GM21576 (cell line): ENCODE data around the gene ZMYND19.
"Not testable (repeated sequence)": the region's sequence is repeated elsewhere in the genome, so short reads cannot be mapped to it uniquely, and the experiment has no call there.

Experiments used
- ATAC-seq: cut with Tn5 transposase; IDR thresholded peaks from one replicate; pipeline ENCODE4 v1.9.1; 2021; ENCODE audit warnings: mild to moderate bottlenecking, moderate library complexity; ENCODE audit not compliant: unreplicated experiment

Gene ZMYND19

GRCh38 chr9:137564134-137564533 lies 26.2 kb downstream of the ZMYND19 start:
- no peak for ATAC-seq

DNA sequence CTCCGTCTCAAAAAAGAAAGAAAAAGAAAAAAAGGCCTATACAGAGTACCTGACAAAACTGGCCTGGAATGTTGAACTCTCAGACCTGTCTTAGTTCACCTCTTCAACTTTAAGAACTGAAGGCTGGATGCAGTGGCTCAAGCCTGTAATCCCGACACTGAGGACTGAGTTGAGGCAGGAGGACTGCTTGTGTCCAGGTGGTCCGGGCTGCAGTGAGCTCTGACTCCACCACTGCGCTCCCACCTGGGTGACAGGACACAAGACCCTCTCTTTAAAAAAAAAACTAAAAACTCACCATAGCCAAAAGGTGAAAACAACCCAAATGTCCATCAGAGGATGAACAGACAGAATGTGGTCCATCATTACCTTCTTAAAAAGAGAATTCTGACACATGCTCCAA lies 32.2 kb downstream of the ZMYND19 start:
- no peak for ATAC-seq

- ATAC-seq, result no peak
Observed at GRCh38 chr9:137556069-137556838, 34.1 kb downstream of the ZMYND19 start.

GRCh38 chr9:137555179-137555578 lies 35.1 kb downstream of the ZMYND19 start:
- no peak for ATAC-seq

GRCh38 chr9:137554349-137554748 lies 36.0 kb downstream of the ZMYND19 start:
- ATAC-seq, result no peak

- ATAC-seq, result not testable (repeated sequence)
Observed at GRCh38 chr9:137553654-137554053, 36.7 kb downstream of the ZMYND19 start.

DNA sequence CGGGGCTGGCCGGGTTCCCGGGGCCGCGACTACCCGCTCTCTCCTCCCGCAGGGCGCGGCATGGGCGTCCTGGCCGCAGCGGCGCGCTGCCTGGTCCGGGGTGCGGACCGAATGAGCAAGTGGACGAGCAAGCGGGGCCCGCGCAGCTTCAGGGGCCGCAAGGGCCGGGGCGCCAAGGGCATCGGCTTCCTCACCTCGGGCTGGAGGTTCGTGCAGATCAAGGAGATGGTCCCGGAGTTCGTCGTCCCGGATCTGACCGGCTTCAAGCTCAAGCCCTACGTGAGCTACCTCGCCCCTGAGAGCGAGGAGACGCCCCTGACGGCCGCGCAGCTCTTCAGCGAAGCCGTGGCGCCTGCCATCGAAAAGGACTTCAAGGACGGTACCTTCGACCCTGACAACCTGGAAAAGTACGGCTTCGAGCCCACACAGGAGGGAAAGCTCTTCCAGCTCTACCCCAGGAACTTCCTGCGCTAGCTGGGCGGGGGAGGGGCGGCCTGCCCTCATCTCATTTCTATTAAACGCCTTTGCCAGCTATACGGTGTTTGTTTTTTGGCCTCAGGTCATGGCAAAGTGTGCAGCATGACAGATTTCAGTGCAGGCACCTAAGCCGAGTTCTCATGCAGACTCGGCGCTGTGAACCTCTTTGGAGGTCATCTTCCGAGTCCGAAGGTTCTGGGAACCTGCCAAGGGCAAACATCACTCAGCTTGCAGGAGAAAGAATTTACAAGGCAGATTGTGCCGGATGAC lies 38.1 kb downstream of the ZMYND19 start:
- ATAC-seq, result peak; percentile 5

DNA sequence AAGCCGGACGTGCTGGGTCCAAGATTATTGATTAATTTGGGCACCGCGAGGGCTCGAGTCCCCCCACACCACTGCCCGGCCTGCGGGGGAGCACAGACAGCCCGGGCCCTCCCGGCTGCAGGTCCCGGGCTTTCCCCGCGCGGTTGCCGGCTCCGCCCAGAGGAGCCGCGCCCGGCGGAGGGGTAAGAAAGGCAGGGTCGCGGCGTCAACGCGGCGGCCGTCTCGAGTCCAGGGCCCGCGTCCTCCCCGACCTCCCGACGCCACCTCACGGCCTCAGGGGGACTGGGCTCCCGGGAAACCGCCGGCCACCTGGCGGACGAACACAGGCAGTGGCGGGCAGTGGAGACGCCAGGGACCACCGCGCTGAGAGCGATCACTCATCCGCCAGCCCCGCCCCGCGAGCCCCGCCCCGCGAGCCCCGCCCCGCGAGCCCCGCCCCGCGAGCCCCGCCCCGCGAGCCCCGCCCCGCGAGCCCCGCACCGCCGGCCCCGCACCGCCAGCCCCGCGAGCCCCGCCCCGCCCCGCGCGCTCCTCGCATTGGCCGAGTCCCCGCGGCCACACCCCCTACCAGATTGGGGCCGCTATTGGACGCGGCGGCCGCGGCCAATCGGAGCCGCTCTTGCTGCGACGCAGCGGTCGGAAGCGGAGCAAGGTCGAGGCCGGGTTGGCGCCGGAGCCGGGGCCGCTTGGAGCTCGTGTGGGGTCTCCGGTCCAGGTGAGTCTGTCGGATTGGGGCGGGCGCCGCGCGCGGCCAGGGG lies 38.9 kb downstream of the ZMYND19 start, which contains the start of gene MRPL41:
MRPL41 (plus strand) TSS at position 616 of the 758 bp plus-strand sequence. CDS start 203 bp downstream, outside the sequence.
- ATAC-seq, result peak; percentile 79

- ATAC-seq, result not testable (repeated sequence)
Observed at GRCh38 chr9:137550958-137551263, 39.4 kb downstream of the ZMYND19 start.

DNA sequence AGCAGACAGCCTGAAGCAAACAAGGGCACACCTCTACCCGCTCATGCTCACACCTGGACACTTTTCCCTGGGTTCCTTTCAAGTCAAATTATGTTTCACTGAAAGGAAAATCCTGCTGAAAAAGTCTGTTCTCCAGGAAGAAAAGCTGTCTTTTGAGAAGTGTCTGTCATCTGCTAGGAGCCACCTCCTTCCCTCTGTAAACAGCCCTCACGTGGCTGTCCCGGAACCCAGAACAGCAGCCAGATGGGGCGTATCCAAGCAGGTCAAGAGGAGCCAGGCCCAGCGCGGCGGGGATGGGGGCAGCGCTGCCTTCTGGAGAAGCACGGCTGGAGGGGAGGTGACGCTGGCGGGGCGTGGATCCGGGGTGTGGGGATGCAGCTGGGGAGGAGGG lies 40.1 kb downstream of the ZMYND19 start, which contains the start of gene PNPLA7:
PNPLA7 (minus strand) TSS at position 172 of the 391 bp plus-strand sequence. CDS start 205 bp downstream, outside the sequence.
- ATAC-seq, result no peak

DNA sequence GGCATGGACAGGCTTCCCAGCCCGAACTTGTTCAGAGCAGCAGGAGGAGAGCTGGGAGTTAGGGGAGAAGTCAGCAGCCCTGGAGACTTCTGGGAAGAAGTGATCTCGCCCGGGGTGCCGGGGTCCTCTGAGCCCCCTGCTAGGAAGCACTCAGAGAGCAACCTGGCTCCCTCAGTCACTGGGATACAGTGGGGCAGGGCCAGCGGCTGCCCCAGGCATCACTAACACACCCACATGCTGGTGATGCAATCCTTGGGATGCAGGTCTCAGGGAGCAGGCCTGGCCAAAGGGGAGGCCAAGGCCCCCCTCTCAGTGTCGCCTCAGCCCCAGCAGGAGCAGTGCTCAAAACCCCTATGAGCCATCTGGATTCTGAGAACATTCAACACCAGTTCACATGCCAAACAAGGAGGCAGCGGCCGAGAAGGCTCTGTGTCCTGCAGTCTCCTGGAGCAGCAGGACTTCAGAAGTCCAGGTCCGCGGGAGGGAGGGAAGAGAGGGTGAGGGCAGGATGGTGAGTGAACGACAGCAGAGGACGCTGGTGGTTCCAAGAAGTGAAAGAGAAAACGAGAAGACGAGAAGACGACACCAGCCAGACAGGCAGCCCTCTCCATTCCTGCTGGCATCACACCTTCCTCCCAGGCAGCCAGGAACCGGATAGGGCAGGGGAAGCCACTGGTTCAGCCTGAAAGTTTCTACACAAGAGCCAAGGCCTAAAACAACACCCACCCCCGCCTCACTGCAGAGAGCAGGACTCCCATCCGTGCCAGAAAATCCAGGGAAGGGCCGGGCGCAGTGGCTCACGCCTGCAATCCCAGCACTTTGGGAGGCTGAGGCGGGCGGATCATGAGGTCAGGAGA lies 42.4 kb downstream of the ZMYND19 start:
- no peak for ATAC-seq

DNA sequence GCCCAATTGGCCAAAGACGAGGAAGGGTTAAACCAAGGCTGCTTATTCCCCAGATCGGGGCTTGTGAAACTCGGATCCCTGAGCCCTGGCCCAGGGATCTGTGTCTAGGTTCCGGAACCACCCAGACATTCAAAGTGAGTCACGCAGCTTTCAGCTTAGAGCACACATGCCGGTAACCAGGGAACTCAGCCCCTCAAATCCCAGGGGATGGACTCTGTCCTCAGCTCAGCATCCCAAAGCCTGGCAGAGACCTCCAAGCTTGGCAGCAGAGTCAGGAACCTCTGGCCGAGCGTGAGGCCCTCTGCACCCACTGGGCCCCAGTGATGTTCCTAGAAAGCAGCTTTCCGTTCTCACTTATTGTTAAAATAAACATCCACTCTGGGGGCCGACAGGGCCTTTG lies 45.2 kb downstream of the ZMYND19 start:
- no peak for ATAC-seq

- no peak for ATAC-seq
Observed at GRCh38 chr9:137544176-137544760, 46.0 kb downstream of the ZMYND19 start.

GRCh38 chr9:137543237-137543963 lies 46.9 kb downstream of the ZMYND19 start:
- ATAC-seq, result no peak

- no peak for ATAC-seq
Observed at GRCh38 chr9:137542486-137542885, 47.8 kb downstream of the ZMYND19 start.

DNA sequence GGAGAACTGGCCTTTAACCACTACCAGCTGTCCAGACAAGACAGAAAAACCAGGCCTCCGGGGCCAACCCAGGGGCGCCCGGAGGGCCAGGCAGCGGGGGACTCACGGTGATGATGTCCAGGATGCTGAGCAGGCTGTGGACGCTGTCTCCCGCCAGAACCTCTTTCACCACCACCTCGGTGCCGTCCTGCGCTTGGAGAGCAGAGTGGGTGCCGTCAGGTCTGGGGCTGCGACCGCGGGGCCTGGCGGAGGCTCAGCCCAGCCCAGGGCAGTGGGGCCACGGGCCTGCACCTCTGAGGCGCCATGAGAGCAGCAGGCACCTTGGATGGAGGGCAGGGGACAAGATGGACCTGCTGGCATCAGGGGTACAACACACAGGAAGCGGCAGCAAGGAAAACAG lies 49.8 kb downstream of the ZMYND19 start:
- ATAC-seq, result no peak

DNA sequence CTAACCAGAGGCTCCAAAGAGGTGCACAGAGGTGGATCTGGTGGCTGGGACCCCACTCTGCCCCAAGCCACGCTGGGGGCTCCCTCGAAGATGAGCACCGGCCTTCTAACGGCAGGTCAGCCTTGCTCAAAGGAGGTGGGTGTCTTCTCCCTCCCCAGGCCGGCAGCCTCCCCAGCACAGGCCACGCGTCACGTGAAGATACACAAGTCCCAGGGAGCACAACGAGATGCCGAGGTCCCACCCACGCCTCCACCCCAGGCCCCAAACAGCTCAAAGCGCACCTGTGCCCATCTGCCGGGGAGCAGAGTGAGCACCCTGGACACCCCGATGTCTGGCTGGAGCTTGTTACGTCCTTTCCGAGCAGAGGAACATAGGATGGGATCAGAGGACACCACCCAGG lies 52.3 kb downstream of the ZMYND19 start:
- ATAC-seq, result no peak

DNA sequence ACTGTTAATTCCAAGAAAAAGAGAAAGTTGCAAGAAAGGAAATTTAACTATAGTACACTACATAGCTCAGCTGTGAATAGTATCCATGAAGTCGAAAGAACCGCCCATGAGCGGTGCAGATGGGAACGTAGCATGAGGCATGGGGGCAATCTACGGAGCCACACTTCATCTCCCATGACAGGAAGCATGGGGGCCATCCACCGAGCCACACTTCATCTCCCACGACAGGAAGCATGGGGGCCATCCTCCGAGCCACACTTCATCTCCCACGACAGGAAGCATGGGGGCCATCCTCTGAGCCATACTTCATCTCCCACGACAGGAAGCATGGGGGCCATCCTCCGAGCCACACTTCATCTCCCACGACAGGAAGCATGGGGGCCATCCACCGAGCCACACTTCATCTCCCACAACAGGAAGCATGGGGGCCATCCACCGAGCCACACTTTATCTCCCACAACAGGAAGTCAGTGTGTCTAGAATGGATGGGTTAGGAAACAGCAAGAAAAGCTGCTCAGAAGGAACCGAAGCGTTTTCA lies 53.6 kb downstream of the ZMYND19 start:
- not testable (repeated sequence) for ATAC-seq

DNA sequence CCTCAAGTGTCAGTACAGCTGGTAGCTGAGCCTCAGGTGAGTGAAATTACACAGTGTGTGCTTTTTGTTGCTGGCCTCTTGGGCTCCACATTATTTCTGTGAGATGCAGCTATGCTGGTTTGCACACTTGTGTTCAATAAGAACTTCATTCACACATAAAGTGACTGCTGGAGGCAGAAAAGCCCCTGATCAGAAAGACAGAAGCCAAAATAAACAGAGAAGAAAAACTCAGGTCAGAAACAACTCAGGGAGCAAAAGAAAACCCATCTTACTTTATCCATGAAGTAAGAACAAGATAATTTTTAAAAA lies 55.2 kb downstream of the ZMYND19 start:
- ATAC-seq, result no peak
